ENCODE results near the gene FBN3.
"Not testable (repeated sequence)": the region's sequence is repeated elsewhere in the genome, so short reads cannot be mapped to it uniquely, and the experiment has no call there.

Gene FBN3

DNA sequence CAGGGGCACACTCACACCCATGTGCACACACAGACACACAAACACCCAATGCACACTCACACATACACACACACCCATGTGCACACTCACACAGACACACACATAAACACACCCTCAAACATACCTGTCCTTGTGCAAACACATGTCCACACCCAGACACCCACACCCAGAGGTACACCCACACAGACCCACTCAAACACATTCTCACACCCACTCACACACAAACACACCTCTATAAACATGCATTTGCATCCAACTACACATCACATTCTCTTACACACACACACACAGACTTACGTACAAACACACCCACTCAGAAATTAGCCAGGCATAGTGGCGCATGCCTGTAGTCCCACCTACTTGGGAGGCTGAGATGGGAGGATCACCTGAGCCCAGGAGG is 31.4 kb downstream of the FBN3 start:
- no peak for DNase-seq (ENCODE audit: low read depth in 3 of 3)

DNA sequence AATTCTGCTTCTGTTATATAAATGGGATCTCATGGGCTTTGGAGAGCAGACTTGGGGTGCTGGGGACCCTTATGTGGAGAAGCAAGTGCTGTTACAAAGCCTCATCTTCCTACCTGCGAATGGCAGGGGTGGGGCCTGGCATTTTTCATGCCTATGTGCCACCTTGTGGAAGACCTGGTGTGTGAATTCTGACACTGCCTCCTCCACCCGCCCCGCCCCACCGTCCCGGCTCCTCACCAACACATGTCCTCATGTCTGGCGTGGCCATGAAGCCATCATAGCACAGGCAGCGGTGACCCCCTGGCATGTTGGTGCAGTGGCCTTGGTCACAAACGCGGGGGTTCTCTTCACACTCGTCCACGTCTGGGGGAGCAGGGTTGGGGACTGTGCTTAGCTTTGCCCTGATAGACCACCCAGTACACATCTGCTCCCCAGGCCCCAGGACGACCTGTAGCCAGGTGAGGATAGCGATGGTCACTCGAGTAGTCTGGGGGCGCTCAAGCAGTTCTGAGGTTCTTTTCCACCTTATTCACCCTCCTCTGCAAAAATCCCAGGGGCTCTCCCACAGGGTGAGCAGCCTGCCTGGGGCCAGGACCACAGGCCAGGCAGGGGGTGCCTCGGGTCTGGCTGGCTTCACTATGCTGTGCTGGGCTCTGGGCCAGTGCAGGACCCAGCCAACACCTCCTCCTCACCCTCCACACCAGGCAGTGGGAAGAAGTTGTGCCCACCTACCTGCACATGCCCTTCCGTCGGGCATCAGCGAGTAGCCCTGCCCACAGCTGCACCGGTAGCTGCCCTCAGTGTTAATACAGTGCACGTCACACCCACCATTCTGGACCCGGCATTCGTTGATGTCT is 32.7 kb downstream of the FBN3 start:
- no peak for DNase-seq (ENCODE audit: low read depth in 3 of 3)

GRCh38 chr19:8115805-8116396 is 33.5 kb downstream of the FBN3 start:
- DNase-seq (ENCODE audit: low read depth in 3 of 3), result no peak

DNA sequence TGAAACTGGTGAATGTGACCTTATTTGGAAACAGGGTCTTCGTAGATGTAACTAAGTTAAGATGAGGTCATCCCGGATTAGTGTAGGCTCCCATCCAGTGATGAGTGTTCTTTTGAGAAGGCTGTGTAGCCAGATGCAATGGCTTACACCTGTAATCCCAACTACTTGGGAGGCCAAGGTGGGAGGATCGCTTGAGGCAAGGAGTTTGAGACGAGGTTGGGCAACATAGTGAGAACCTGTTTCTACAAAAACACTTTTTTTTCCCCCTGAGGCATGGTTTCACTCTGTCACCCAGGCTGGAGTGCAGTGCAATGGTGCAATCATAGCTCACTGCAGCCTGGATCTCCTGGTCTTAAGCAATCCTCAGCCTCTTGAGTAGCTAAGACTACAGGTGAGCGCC is 36.4 kb downstream of the FBN3 start:
- no peak for DNase-seq (ENCODE audit: low read depth in 3 of 3)

DNA sequence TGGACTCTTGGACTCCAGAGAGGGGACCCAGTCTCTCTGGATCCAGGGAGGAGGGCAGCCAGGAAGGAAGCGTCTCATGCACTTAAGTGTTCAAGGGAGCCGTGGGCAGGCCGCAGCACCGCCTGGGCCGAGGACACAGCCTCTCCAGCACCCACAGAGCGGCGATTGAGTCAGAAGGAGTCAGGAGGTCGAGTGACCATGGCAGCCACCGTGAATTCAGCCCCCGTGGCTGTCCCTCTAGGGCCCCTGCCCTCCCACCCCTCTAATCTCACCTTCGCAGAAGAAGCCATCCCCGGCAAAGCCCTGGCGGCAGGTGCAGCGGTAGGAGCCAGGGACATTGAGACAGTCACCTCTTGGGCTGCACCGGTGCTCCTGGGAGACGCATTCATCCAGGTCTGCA is 38.0 kb downstream of the FBN3 start:
- no peak for DNase-seq (ENCODE audit: low read depth in 3 of 3)

DNA sequence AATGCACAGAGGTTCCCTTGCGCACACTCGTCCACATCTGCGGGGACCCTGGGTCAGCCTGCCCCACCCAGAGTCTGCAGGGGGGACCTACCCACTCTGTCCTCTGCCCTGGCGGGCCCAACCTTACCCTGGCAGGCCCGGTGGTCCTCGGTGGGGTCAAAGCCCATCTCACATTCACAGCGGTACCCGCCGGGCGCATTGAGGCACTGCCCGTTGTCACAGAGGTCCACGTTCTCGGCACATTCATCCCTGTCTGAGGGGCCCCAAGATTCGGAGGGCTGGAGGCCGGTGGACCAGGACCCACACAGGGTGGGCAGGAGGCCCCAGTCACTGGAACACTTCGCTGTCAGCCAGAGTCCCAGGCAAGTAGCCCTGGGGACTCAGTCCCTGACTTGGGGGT is 38.5 kb downstream of the FBN3 start:
- DNase-seq (ENCODE audit: low read depth in 3 of 3), result no peak

DNA sequence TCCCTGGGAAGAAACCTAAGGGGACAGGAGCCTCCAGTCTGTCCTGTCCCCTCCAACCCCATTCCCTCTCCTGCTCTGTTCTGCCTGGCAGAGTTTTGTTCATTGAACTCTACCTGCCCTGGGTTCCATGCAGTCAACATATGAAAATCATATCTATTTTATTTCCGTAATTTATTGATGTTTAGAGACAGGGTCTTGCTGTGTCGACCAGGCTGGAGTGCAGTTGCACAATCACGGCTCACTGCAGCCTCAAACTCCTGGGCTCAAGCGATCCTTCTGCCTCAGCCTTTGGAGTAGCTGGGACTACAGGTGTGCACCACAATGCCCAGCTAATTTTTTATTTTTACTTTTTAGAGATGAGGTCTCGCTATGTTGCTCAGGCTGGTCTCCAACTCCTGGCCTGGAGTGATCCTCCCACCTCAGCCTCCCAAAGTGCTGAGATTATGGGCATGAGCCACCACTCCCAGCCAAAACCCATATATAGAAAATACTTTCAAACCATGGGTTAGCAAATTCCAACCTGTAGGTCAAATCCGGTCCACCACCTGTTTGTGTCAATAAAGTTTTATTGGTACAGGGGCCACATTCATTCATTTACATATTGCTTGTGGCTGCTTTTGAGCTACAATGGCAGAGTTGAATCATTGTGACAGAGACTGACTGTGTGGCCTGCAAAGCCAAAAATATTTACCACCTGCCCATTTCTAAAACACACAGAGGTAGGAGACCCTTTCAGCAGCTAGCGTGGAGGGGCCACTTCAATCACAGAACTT is 39.3 kb downstream of the FBN3 start:
- DNase-seq (ENCODE audit: low read depth in 3 of 3), result no peak

DNA sequence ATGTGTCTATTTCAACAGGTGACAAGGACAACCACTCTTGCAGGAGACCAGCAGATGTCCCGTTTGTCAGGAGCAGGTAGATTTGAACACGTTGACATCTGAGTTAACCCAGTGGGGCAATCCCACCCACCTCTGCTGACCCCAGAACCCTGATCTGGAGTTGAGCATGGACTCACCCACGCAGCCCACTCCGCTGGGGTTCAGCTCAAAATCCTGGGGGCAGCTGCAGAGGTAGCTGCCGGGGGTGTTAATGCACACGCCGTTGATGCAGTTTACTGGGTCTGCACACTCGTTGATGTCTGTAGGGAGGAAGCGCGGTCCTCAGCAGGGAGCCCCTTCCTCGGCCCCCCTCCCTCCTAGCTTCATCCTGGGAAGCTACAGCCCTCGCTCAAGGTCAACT is 39.9 kb downstream of the FBN3 start:
- DNase-seq (ENCODE audit: low read depth in 3 of 3), result no peak

DNA sequence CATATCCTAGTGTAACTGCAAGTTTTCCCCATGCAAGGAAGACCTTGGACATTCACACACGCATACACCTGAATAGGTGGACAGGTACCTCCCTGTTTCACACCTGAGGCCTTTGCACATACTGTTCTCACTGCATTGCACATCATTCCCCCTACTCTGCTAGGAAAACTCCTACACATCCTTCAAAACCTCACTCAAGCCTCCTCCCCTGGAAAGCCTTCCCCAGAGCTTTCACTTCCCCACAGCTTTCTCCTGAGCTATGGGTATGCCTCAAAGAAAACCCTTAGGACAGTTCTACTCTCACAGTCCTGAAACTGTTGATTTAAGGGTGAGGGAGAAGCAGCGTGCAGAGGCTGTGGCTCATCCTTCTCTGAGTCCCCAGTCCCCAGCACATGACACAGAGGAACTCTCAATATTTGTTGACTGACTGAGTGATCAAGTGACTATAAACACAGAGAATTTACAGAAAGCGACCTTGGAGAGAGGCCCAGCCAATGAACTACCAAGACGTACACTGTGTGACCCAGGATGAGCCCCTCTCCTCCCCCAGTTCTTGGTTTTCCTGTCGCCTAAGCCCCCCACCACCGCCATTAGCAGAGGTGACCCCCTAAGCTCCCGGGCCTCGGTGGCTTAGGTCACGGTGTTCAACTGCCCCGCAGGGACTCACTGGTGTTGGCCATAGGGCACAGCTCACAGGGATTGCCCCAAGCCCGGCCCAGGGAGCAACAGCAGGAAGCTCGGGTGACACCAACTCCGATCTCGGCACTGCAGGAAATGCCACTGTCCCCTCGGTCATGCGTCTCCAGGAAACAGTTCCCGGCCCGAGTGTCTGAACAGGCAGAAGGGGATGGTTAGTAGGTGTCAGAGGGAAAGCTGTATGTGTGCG is 40.6 kb downstream of the FBN3 start:
- no peak for DNase-seq (ENCODE audit: low read depth in 3 of 3)

- no peak for DNase-seq (ENCODE audit: low read depth in 3 of 3)
Observed at GRCh38 chr19:8107301-8107903, 42.0 kb downstream of the FBN3 start.

GRCh38 chr19:8105471-8105870 is 43.9 kb downstream of the FBN3 start:
- no peak for DNase-seq (ENCODE audit: low read depth in 3 of 3)

DNA sequence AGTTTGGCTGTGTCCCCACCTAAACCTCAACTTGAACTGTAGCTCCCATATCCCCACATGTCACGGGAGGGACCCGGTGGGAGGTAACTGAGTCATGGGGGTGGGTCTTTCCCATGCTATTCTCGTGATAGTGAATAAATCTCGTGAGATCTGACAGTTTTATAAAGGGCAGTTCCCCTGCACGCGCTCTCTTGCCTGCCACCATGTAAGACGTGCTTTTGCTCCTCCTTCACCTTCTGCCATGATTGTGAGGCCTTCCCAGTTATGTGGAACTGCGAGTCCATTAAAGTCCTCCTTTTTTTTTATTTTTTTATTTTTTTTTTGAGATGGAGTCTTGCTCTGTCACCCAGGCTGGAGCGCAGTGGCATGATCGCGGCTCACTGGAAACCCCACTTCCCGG is 47.5 kb downstream of the FBN3 start:
- DNase-seq (ENCODE audit: low read depth in 3 of 3), result not testable (repeated sequence)

DNA sequence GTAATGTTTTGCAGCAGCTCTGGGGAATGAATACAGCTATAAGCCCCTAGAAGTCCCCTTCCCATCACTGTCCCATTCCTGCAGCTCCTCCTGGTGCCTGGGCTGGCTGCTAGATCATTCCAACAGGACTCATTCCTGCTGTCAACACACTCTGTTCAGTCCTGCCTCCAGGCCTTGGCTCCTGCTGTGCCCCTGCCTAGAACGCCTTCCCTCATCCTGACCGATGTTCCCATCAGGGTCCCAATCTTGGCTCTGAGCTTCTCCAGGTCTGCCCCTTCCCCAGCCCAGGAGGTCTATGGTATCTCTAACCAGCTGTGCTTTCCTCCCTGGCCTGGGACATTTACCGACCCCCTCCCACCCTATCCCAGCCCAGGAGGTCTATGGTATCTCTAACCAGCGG is 48.1 kb downstream of the FBN3 start:
- no peak for DNase-seq (ENCODE audit: low read depth in 3 of 3)

- DNase-seq (ENCODE audit: low read depth in 3 of 3), result no peak
Observed at GRCh38 chr19:8097681-8098567, 51.5 kb downstream of the FBN3 start.

DNA sequence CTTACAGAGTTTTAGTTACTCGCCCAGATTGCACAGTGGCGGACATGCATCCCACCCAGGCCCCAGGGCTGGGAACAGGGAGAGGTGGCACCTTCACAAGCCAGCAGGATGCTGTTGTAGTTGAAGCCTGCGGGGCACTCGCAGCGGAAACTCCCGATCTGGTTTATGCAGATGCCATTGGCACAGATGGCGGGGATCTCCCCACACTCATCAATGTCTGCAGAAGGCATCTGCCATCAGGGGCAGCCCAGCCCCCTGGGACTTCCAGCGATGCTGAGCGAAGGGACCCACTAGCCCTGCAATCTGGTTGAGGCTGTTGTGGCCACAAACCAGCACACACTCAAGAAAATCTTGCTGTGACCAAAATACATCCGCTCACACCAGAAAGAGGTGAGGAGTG is 52.2 kb downstream of the FBN3 start:
- no peak for DNase-seq (ENCODE audit: low read depth in 3 of 3)

- no peak for DNase-seq (ENCODE audit: low read depth in 3 of 3)
Observed at GRCh38 chr19:8096071-8096470, 53.3 kb downstream of the FBN3 start.

DNA sequence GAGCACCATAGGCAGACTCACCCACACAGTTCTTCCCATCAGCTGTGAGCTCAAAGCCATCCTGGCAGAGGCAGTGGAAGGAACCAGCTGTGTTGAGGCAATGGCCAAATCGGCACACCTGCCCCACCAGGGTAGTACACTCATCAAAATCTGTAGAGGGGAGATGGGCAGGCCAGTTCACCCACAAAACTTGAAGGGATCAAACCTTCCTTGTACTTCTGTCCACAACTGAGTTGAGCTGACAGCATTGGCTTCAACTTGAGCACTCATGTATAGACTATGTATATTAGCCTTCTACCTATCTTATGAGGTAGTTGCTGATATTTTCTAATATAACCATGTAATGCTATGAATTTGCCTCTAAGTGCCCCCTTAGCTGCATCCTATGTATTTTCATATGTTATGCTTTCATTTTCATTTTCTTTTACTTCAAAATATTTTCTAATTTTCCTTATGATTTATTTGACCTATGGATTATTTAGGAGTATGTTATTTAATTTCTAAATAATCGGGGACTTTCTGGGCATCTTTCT is 54.0 kb downstream of the FBN3 start:
- DNase-seq (ENCODE audit: low read depth in 3 of 3), result no peak

GRCh38 chr19:8094336-8094735 is 55.1 kb downstream of the FBN3 start:
- no peak for DNase-seq (ENCODE audit: low read depth in 3 of 3)

GRCh38 chr19:8093740-8094139 is 55.7 kb downstream of the FBN3 start:
- no peak for DNase-seq (ENCODE audit: low read depth in 3 of 3)

DNA sequence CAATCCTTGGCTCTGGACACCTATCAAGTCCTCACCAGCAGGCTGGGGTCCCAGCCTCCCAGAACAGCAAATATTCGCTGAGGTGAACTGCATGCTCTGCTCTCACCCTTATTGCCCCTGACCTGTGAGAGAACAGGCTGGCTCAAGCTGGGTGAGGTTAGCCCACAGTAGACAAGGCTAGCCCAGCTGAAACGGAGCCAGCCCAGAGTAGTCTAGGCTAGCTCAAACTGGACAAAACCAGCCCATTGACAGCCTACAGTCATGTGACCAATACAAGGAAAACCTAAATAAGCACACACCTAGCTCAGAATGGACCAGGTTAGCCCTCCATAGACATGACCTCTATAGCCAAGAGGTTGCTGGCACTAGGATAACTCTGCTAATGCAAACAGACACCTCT is 58.4 kb downstream of the FBN3 start:
- no peak for DNase-seq (ENCODE audit: low read depth in 3 of 3)
